HCT116 (cell line): ENCODE results near the gene ARFGAP3.
A peak's percentile ranks its signal among the peaks of the same experiment; 100 is the strongest.

Experiments used
- CBX3 ChIP-seq: IDR thresholded peaks from 2 replicates; pipeline ENCODE4 v1.6.1; 2012; ENCODE audit warnings: low read depth
- CTCF ChIP-seq, 3 experiments: fragments of 200-600 bp in 1 of 3; sonication (generic) in 1 of 3; IDR thresholded peaks in 2 of 3; conservative IDR thresholded peaks in 1 of 3; 2 replicates each; pipeline ENCODE4 v1.5.1; 2012 to 2017; ENCODE audit warnings: low read depth in 2 of 3, low read length in 2 of 3, antibody characterized with exemption in 1 of 3, borderline replicate concordance in 1 of 3, control low read depth in 1 of 3, mild to moderate bottlenecking in 1 of 3, mixed read lengths in 1 of 3, mixed run types in 1 of 3, moderate library complexity in 1 of 3; ENCODE audit not compliant: insufficient read depth in 1 of 3
- EZH2 ChIP-seq: fragments of 200-600 bp; sonication (generic); IDR thresholded peaks from 2 replicates; pipeline ENCODE4 v1.6.1; 2017; ENCODE audit warnings: antibody characterized with exemption, mixed run types
- EZH2phosphoT487 ChIP-seq: fragments of 200-600 bp; IDR thresholded peaks from 2 replicates; pipeline ENCODE4 v1.6.1; 2018; ENCODE audit warnings: antibody characterized with exemption, borderline replicate concordance
- MAX ChIP-seq: IDR thresholded peaks from 2 replicates; pipeline ENCODE4 v1.6.1; 2012
- POLR2A ChIP-seq: IDR thresholded peaks from 2 replicates; pipeline ENCODE4 v1.7.0; 2011; ENCODE audit warnings: borderline replicate concordance; ENCODE audit not compliant: insufficient read depth, insufficient read length; ENCODE audit errors: extremely low read depth
- POLR2AphosphoS5 ChIP-seq: IDR thresholded peaks from 2 replicates; pipeline ENCODE4 v1.6.1; 2011; ENCODE audit warnings: mild to moderate bottlenecking, low read depth, low read length, moderate library complexity
- REST ChIP-seq: IDR thresholded peaks from 2 replicates; pipeline ENCODE4 v1.6.1; 2012; ENCODE audit warnings: low read depth
- SIN3A ChIP-seq: IDR thresholded peaks from 2 replicates; pipeline ENCODE4 v1.6.1; 2012; ENCODE audit warnings: low read depth

GRCh38 chr22:42863349-42863961, 6.4 kb upstream of the ARFGAP3 start:
- TF ChIP-seq EZH2 (no peak), CTCF (IDR thresholded peaks at IDR 0.05 in 2 of 3, conservative IDR thresholded peaks at IDR 0.05 in 1 of 3; ENCODE audit: borderline replicate concordance in 1 of 3, insufficient read depth in 1 of 3, low read depth in 2 of 3, low read length in 2 of 3) (no peak), POLR2AphosphoS5 (no peak), POLR2A (no peak), CBX3 (0 out of 2 replicates have a peak, but pooled peaks have one; percentile 15), REST (no peak), EZH2phosphoT487 (no peak), SIN3A (no peak), MAX (0 out of 2 replicates have a peak, but pooled peaks have one; percentile 24)
